Measurements from ENCODE around the gene OR8D2. TPM values are rescaled to one million over a fixed set of nuclear protein-coding genes. Genes with fewer than 3 reads are reported as not detected.

The OR8D2 gene
- total and polyA plus RNA-seq, 2 donors (not counting 1 experiment from before 2014, with no cell fraction given) = not detected

DNA sequence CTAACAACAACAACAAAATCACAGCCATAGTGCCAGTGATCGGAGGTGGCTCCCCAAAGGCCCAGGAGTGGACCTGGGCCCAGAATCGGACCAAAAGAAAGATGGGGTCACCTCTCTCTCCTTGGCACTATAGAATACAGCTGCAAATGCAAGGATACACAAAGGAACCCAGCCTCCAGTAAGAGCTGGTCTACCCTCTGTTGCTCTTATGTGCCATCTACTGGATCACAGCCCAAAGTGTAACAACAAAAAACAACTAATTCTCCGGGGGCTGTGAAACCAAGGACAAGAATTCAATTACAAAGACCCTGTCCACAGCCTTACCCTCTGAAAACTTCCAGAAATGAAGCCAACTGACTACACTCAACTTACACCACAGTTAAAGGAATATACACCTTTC, 42.2 kb downstream of the OR8D2 start:
- Histone ChIP-seq H3K27ac (ENCODE audit: insufficient read depth, low read length) (no peak overlapping the region), H3K27me3 (ENCODE audit: control insufficient read depth, insufficient read depth, low read length) (no peaks in the 10 kb centered on the region), H3K79me2 (ENCODE audit: control insufficient read depth, insufficient read depth, low read length) (no peaks in the 10 kb centered on the region), H3K36me3 (ENCODE audit: control insufficient read depth, insufficient read depth, low read length) (no peaks in the 10 kb centered on the region), H4K20me1 (ENCODE audit: control insufficient read depth, extremely low read depth, insufficient read depth, low read length) (no peaks in the 10 kb centered on the region), H3K9ac (ENCODE audit: insufficient read depth, low read length) (no peak overlapping the region), H3K9me3 (ENCODE audit: control insufficient read depth, insufficient read depth, low read depth, low read length) (no peaks in the 10 kb centered on the region), H2AFZ (ENCODE audit: low read length) (no peak overlapping the region), H3K4me3 (replicated peaks in 1 of 4; ENCODE audit: control extremely low read depth in 1 of 4, insufficient read depth in 1 of 4, low read depth in 3 of 4, low read length in 4 of 4) (no peak overlapping the region), H3K4me1 (ENCODE audit: control insufficient read depth, extremely low read depth, insufficient read depth, low read length) (no peaks in the 10 kb centered on the region), H3K4me2 (ENCODE audit: extremely low read depth, insufficient read depth, low read length) (no peak overlapping the region)
- DNase-seq (ENCODE audit: low read depth in 2 of 2) = no peak
- no peak for TF ChIP-seq EZH2 (IDR thresholded peaks at IDR 0.05; ENCODE audit: low read length, missing control alignments)
- TF ChIP-seq, protein P1, sequence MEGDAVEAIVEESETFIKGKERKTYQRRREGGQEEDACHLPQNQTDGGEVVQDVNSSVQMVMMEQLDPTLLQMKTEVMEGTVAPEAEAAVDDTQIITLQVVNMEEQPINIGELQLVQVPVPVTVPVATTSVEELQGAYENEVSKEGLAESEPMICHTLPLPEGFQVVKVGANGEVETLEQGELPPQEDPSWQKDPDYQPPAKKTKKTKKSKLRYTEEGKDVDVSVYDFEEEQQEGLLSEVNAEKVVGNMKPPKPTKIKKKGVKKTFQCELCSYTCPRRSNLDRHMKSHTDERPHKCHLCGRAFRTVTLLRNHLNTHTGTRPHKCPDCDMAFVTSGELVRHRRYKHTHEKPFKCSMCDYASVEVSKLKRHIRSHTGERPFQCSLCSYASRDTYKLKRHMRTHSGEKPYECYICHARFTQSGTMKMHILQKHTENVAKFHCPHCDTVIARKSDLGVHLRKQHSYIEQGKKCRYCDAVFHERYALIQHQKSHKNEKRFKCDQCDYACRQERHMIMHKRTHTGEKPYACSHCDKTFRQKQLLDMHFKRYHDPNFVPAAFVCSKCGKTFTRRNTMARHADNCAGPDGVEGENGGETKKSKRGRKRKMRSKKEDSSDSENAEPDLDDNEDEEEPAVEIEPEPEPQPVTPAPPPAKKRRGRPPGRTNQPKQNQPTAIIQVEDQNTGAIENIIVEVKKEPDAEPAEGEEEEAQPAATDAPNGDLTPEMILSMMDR (conservative IDR thresholded peaks at IDR 0.05 in 1 of 2, IDR thresholded peaks at IDR 0.05 in 1 of 2; ENCODE audit: low read depth in 1 of 2, low read length in 2 of 2) = no peak

DNA sequence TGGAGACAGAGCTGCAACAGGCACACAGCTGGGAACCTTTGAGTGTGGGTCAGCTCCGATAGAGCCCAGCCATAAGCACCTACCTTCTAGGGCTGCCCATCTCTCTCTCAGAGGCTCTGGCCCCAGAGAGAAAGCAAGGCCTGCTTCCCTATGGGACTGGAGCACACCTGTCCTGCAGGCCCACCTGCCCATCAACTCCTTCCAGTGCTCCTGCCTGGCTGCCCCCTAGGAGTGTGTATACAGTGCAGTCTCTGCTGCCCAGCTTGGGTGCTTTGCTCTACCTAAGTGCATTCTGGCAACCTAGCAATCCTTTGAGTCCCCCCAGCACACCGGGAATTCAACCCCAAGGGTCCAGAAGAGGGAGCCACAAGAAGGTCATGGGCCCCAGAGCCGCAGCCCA, 42.8 kb downstream of the OR8D2 start:
- Histone ChIP-seq H3K27ac (ENCODE audit: insufficient read depth, low read length) (no peak overlapping the region), H4K20me1 (ENCODE audit: control insufficient read depth, extremely low read depth, insufficient read depth, low read length) (no peaks in the 10 kb centered on the region), H3K9me3 (ENCODE audit: control insufficient read depth, insufficient read depth, low read depth, low read length) (no peaks in the 10 kb centered on the region), H3K9ac (ENCODE audit: insufficient read depth, low read length) (no peak overlapping the region), H3K79me2 (ENCODE audit: control insufficient read depth, insufficient read depth, low read length) (no peaks in the 10 kb centered on the region), H3K4me1 (ENCODE audit: control insufficient read depth, extremely low read depth, insufficient read depth, low read length) (no peaks in the 10 kb centered on the region), H2AFZ (ENCODE audit: low read length) (no peak overlapping the region), H3K4me2 (ENCODE audit: extremely low read depth, insufficient read depth, low read length) (no peak overlapping the region), H3K27me3 (ENCODE audit: control insufficient read depth, insufficient read depth, low read length) (no peaks in the 10 kb centered on the region), H3K4me3 (replicated peaks in 1 of 4; ENCODE audit: control extremely low read depth in 1 of 4, insufficient read depth in 1 of 4, low read depth in 3 of 4, low read length in 4 of 4) (no peak overlapping the region), H3K36me3 (ENCODE audit: control insufficient read depth, insufficient read depth, low read length) (no peaks in the 10 kb centered on the region)
- no peak for DNase-seq (ENCODE audit: low read depth in 2 of 2)
- TF ChIP-seq, protein P1 (conservative IDR thresholded peaks at IDR 0.05 in 1 of 2, IDR thresholded peaks at IDR 0.05 in 1 of 2; ENCODE audit: low read depth in 1 of 2, low read length in 2 of 2) = no peak
- TF ChIP-seq EZH2 (IDR thresholded peaks at IDR 0.05; ENCODE audit: low read length, missing control alignments) = no peak

DNA sequence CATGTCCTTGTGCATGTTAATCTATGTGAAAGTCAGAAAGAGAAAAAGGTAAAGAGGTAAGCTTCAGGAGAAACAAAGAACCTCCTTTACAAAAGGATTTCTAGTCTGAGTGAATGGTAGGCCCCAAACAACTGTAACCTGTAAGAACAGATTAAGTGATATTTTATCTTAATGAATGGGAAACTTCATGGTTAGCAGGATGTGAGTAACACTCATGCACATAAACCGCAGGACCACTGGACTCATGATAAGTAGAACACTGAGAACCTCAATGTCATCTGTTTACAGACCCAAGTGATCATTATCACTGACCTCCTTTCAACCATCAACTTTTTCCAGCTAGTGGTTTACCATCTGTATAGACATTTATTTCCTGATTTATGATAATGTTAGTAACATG, 43.9 kb downstream of the OR8D2 start:
- no peak overlapping the region for H3K4me3 ChIP-seq (replicated peaks in 1 of 4; ENCODE audit: control extremely low read depth in 1 of 4, insufficient read depth in 1 of 4, low read depth in 3 of 4, low read length in 4 of 4)
- H3K79me2 ChIP-seq (ENCODE audit: control insufficient read depth, insufficient read depth, low read length) = no peaks in the 10 kb centered on the region
- TF ChIP-seq EZH2 (IDR thresholded peaks at IDR 0.05; ENCODE audit: low read length, missing control alignments) = no peak
- TF ChIP-seq, protein P1 (conservative IDR thresholded peaks at IDR 0.05 in 1 of 2, IDR thresholded peaks at IDR 0.05 in 1 of 2; ENCODE audit: low read depth in 1 of 2, low read length in 2 of 2) = no peak
- H3K9ac ChIP-seq (ENCODE audit: insufficient read depth, low read length) = no peak overlapping the region
- H3K9me3 ChIP-seq (ENCODE audit: control insufficient read depth, insufficient read depth, low read depth, low read length) = no peaks in the 10 kb centered on the region
- no peaks in the 10 kb centered on the region for H4K20me1 ChIP-seq (ENCODE audit: control insufficient read depth, extremely low read depth, insufficient read depth, low read length)
- H2AFZ ChIP-seq (ENCODE audit: low read length) = no peak overlapping the region
- H3K27me3 ChIP-seq (ENCODE audit: control insufficient read depth, insufficient read depth, low read length) = no peaks in the 10 kb centered on the region
- peak; percentile 66 to 95 for DNase-seq (ENCODE audit: low read depth in 2 of 2)
- H3K27ac ChIP-seq (ENCODE audit: insufficient read depth, low read length) = no peak overlapping the region
- H3K36me3 ChIP-seq (ENCODE audit: control insufficient read depth, insufficient read depth, low read length) = no peaks in the 10 kb centered on the region
- no peak overlapping the region for H3K4me2 ChIP-seq (ENCODE audit: extremely low read depth, insufficient read depth, low read length)
- H3K4me1 ChIP-seq (ENCODE audit: control insufficient read depth, extremely low read depth, insufficient read depth, low read length) = no peaks in the 10 kb centered on the region
